WTC11 (cell line): ENCODE data around the gene HMGCS1.

Experiments used
- CREB1 ChIP-seq: sonication (generic); formaldehyde crosslinking; IDR thresholded peaks from 2 replicates; pipeline ENCODE4 v1.8.0; 2023; ENCODE audit warnings: mild to moderate bottlenecking, missing genetic modification reagents
- CTCF ChIP-seq: fragments of 200-600 bp; IDR thresholded peaks from 2 replicates; pipeline ENCODE4 v1.8.0; 2022; ENCODE audit warnings: antibody characterized with exemption
- ELF4 ChIP-seq: sonication (generic); formaldehyde crosslinking; IDR thresholded peaks from 2 replicates; pipeline ENCODE4 v1.8.1; 2022; ENCODE audit warnings: low read depth, mild to moderate bottlenecking, moderate library complexity, missing genetic modification reagents
- HMGA2 ChIP-seq: fragments of 250-450 bp; sonication (Bioruptor Pico); IDR thresholded peaks from 2 replicates; pipeline ENCODE4 v1.4.0; 2021; ENCODE audit warnings: mild to moderate bottlenecking, moderate library complexity
- IRF2 ChIP-seq: sonication (generic); formaldehyde crosslinking; IDR thresholded peaks from 2 replicates; pipeline ENCODE4 v1.8.0; 2022; ENCODE audit warnings: low read depth, missing genetic modification reagents, borderline replicate concordance
- MAX ChIP-seq: sonication (generic); formaldehyde crosslinking; IDR thresholded peaks from 2 replicates; pipeline ENCODE4 v1.8.0; 2022; ENCODE audit warnings: mild to moderate bottlenecking, missing genetic modification reagents
- ZNF396 ChIP-seq: fragments of 250-450 bp; sonication (Bioruptor Pico); IDR thresholded peaks from 2 replicates; pipeline ENCODE4 v1.8.0; 2021; ENCODE audit warnings: mild to moderate bottlenecking, moderate library complexity, borderline replicate concordance

DNA sequence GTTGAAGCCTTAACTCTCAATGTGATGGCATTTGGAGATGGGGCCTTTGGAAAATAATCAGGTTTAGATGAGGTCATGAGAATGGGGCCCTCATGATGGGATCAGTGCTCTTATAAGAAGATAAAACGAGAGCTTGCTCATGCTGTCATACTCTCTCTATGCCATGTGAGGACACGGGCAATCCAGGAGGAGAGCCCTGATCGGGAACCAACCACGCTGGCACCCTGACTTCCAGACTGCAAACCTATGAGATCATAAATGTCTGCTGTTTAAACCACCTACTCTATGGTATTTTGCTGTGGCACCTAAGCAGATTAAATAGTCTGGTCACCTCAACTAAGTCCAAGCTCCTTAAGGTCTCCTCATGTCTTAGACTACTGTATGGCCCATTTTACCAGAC is 10.0 kb downstream of the HMGCS1 start:
- TF ChIP-seq MAX (CRISPR knock-in tag), result no peak
- no peak for TF ChIP-seq CTCF
- no peak for TF ChIP-seq IRF2
- no peak for TF ChIP-seq ZNF396 (CRISPR knock-in tag)
- TF ChIP-seq CREB1, result no peak
- no peak for TF ChIP-seq HMGA2 (CRISPR knock-in tag)
- no peak for TF ChIP-seq ELF4 (CRISPR knock-in tag)
